Endothelial cell of umbilical vein (primary cell): ENCODE results near the gene CDH23.

Experiments
- EZH2 ChIP-seq: IDR thresholded peaks from 2 replicates; pipeline ENCODE4 v1.6.1; 2012; ENCODE audit warnings: borderline replicate concordance, low read depth, mild to moderate bottlenecking, moderate library complexity, low read length, inconsistent platforms; ENCODE audit not compliant: severe bottlenecking
- FOS ChIP-seq: IDR thresholded peaks from 2 replicates; pipeline ENCODE4 v1.6.1; 2011; ENCODE audit warnings: mild to moderate bottlenecking, low read length, moderate library complexity, borderline replicate concordance; ENCODE audit not compliant: insufficient read depth
- GATA2 ChIP-seq: IDR thresholded peaks from 2 replicates; pipeline ENCODE4 v1.7.0; 2011; ENCODE audit warnings: low read depth, mild to moderate bottlenecking, moderate library complexity, mixed read lengths, low read length; ENCODE audit not compliant: insufficient read length, insufficient read depth
- JUN ChIP-seq: IDR thresholded peaks from 2 replicates; pipeline ENCODE4 v1.6.1; 2011; ENCODE audit warnings: borderline replicate concordance, low read depth; ENCODE audit not compliant: insufficient read length, insufficient read depth
- MYC ChIP-seq: IDR thresholded peaks from one replicate; pipeline ENCODE4 v1.6.1; 2011; ENCODE audit warnings: mild to moderate bottlenecking, low read depth, low read length
- POLR2A ChIP-seq: IDR thresholded peaks from 2 replicates; pipeline ENCODE4 v1.6.1; 2012; ENCODE audit warnings: low read depth, mild to moderate bottlenecking, control low read depth, low read length
- POLR2AphosphoS5 ChIP-seq: IDR thresholded peaks from 2 replicates; pipeline ENCODE4 v1.6.1; 2012; ENCODE audit warnings: low read depth, mild to moderate bottlenecking, control low read depth, low read length, moderate library complexity; ENCODE audit not compliant: insufficient read depth
- TF ChIP-seq, protein P1 (sequence below), 2 donors: IDR thresholded peaks; 1 replicate in 1 of 2; 2 replicates in 1 of 2; pipeline ENCODE4 v1.5.1; 2011; ENCODE audit warnings: low read length in 2 of 2, mild to moderate bottlenecking in 2 of 2, moderate library complexity in 2 of 2, control low read depth in 1 of 2, inconsistent platforms in 1 of 2, low read depth in 1 of 2; ENCODE audit not compliant: insufficient read depth in 1 of 2; ENCODE audit errors: extremely low read depth in 1 of 2
- TF ChIP-seq, protein P2 (sequence below): IDR thresholded peaks from 2 replicates; pipeline ENCODE4 v1.6.1; 2011; ENCODE audit not compliant: insufficient read depth, insufficient read length

DNA sequence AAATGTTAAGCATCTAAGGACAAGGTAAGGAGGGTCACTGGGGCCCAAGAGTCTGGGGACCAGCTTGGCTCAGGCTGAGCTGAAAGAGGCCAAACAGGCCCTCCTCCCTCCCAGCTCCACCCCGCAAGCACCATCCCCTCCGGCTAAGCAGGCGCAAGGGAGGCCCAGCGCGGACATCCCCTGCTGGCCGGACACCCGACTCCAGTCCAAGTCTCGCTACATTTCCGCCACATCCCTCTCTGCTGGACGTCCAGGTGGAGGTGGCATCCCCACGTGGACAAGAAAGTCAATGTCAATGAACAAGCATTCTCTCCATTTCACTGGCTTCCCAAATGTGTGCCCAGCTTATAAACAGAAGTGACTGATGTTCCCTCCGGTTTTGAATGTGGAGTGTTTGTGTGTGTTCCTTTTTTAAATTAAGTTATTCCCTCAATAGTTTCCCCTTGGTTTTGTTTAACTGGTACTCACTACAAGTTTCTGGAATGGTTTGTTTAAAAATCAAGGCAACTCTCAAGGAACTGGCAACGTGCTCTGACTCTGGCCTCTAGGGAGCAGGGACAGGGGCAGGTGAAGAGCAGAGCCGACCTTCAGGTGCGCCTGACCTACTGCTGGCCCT, 418.9 kb downstream of the CDH23 start:
- TF ChIP-seq POLR2A = no peak
- TF ChIP-seq, protein P1, sequence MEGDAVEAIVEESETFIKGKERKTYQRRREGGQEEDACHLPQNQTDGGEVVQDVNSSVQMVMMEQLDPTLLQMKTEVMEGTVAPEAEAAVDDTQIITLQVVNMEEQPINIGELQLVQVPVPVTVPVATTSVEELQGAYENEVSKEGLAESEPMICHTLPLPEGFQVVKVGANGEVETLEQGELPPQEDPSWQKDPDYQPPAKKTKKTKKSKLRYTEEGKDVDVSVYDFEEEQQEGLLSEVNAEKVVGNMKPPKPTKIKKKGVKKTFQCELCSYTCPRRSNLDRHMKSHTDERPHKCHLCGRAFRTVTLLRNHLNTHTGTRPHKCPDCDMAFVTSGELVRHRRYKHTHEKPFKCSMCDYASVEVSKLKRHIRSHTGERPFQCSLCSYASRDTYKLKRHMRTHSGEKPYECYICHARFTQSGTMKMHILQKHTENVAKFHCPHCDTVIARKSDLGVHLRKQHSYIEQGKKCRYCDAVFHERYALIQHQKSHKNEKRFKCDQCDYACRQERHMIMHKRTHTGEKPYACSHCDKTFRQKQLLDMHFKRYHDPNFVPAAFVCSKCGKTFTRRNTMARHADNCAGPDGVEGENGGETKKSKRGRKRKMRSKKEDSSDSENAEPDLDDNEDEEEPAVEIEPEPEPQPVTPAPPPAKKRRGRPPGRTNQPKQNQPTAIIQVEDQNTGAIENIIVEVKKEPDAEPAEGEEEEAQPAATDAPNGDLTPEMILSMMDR (IDR thresholded peaks at IDR 0.05; ENCODE audit: extremely low read depth in 1 of 2, insufficient read depth in 1 of 2, low read depth in 1 of 2, low read length in 2 of 2) = no peak
- no peak for TF ChIP-seq EZH2
- TF ChIP-seq POLR2AphosphoS5 = no peak
- no peak for TF ChIP-seq MYC
- TF ChIP-seq, protein P2, sequence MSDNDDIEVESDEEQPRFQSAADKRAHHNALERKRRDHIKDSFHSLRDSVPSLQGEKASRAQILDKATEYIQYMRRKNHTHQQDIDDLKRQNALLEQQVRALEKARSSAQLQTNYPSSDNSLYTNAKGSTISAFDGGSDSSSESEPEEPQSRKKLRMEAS = no peak
- no peak for TF ChIP-seq GATA2
- no peak for TF ChIP-seq FOS
- no peak for TF ChIP-seq JUN
